HG02884 (cell line): ENCODE results near the gene NLRP11.

Experiments
- ATAC-seq: cut with Tn5 transposase; IDR thresholded peaks from one replicate; pipeline ENCODE4 v1.9.1; 2021; ENCODE audit warnings: mild to moderate bottlenecking, moderate library complexity; ENCODE audit not compliant: unreplicated experiment

Gene NLRP11

DNA sequence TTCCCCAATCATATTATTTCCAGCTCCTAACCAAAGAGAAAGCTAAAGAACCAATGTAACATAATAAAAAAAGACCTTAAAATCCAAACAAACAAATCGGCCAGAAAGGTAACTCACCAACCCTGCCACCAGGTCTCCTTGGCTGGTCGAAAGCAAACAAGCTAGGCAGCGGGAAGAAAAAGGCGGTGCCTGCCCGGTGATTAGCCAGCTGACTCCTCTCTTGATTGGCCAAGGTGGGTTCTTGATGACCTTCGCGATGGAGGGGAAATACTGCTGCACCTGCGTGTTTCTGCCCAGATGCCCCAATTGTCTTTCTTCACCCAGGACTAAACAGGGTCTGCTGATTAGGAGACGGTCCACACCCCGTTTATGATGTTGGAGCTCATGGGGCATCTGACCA is at the start of gene NLRP11:
TSS of gene NLRP11 (minus strand) at position 154 of the 400 bp plus-strand sequence. CDS start 13,825 bp downstream, outside the sequence.
- no peak for ATAC-seq

DNA sequence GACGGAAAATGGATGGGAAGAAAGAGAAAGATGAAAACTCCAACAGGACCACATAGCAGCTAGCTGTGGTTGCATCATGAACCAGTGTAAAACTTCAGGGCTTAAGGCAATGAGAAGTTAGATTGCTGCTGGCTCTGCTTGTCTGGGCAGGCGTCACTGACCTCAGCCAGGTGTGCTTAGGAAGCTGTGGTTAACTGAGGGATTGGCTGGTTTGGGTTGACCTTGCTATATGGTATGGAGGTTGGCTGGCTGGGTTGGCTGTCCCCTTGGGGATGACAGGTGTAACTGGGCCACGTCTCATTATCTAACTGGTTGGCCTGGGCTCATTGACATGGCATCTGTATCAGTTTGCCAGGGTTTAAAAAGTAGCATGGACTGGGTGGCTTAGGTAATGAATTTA is 45.4 kb upstream of the NLRP11 start:
- no peak for ATAC-seq

DNA sequence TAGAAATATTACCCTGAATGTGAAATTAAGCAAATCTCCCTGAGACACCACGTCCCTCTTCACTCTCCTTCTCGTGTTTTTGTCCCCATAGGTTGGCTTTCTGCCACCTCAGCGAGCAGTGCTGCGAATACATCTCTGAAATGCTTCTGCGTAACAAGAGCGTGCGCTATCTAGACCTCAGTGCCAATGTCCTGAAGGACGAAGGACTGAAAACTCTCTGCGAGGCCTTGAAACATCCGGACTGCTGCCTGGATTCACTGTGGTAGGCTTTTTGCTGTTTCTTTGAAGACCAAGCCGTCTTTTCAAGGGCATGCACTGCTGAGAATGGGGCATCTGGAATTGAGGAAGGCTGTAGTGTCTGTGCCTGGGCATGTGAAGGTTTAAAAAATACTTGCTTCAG is 38.9 kb upstream of the NLRP11 start:
- ATAC-seq, result no peak

DNA sequence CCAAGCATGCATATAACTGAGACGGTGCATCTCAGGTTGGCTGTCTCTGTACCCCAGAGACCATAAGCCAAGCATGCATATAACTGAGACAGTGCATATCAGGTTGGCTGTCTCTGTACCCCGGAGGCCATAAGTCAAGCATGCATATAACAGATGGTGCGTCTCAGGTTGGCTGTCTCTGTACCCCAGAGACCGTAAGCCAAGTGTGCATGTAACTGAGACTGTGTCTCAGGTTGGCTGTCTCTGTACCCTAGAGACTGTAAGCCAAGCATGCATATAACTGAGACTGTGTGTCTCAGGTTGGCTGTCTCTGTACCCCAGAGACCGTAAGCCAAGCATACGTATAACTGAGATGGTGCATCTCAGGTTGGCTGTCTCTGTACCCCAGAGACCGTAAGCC is 35.3 kb upstream of the NLRP11 start:
- ATAC-seq, result no peak

DNA sequence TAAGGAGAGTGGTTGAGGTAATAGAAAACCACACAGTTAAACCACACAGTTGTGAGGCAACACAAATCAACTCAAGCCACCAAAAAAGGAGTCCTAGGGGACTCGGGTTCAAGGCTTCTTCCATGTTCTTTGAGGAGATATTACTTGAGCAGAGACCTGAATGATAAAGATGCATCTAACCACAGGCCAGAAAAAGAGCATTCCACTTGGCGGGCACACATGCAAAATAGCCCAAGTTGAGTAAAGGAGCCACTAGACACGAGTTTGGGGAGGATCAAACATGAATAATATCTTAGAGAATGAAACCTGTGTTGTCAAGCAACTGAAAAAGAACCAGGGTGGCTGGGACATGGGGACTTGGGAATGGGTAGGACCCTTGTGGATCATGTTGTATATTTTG is 34.7 kb upstream of the NLRP11 start:
- ATAC-seq, result no peak

DNA sequence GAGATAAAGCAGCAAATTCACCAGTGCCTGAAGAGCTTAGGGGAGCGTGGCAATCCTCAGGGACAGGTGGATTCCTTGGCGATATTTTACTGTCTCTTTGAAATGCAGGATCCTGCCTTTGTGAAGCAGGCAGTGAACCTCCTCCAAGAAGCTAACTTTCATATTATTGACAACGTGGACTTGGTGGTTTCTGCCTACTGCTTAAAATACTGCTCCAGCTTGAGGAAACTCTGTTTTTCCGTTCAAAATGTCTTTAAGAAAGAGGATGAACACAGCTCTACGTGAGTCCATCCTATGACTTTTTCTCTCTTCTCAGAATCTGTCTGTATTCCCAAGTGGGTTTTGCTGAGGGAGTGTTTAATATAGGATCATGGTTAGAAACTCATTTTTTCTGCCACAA is 27.2 kb upstream of the NLRP11 start:
- ATAC-seq, result no peak

DNA sequence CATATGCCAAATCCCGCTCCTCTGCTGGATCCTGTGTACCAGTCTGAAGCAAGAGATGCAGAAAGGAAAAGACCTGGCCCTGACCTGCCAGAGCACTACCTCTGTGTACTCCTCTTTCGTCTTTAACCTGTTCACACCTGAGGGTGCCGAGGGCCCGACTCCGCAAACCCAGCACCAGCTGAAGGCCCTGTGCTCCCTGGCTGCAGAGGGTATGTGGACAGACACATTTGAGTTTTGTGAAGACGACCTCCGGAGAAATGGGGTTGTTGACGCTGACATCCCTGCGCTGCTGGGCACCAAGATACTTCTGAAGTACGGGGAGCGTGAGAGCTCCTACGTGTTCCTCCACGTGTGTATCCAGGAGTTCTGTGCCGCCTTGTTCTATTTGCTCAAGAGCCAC is 26.6 kb upstream of the NLRP11 start:
- ATAC-seq, result no peak

DNA sequence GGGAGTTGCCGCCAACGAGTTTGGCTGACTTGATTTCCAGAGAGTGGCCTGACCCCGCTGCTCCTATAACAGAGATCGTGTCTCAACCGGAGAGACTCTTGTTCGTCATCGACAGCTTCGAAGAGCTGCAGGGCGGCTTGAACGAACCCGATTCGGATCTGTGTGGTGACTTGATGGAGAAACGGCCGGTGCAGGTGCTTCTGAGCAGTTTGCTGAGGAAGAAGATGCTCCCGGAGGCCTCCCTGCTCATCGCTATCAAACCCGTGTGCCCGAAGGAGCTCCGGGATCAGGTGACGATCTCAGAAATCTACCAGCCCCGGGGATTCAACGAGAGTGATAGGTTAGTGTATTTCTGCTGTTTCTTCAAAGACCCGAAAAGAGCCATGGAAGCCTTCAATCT is 26.2 kb upstream of the NLRP11 start:
- no peak for ATAC-seq

DNA sequence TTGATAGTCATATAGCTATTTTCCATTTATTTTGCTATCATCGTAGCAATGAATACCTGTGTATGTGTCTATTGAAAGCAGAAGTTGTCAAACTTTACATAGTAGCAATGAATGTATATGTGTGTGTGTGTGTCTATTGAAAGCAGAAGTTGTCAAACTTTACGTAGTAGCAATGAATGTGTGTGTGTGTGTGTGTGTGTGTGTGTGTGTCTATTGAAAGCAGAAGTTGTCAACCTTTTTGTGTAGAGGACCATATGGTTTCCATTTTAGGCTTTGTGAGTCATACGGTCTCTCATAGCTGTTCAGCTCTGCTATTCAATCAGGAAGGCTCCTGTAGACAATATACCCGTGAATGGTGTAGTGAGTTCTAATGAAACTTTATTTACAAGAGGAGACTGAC is 25.4 kb upstream of the NLRP11 start:
- ATAC-seq, result no peak

DNA sequence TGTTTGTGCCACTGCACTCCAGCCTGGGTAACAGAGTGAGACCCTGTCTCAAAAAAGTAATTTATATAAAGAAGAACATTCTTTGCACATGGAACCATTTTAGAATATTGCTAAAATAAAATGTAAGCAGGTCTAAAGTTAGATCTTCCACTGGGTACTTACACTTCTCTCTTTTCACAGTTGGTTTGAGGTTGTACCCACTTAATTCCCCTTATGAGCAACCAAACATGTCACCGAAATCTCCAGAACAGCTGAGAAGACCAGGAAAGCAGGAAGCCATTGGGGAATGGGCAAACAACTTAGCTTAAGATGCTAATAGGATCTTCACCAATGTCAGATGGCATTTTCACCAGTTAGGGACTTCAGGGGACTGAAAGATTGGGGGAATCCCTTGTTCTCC is 23.4 kb upstream of the NLRP11 start:
- no peak for ATAC-seq

DNA sequence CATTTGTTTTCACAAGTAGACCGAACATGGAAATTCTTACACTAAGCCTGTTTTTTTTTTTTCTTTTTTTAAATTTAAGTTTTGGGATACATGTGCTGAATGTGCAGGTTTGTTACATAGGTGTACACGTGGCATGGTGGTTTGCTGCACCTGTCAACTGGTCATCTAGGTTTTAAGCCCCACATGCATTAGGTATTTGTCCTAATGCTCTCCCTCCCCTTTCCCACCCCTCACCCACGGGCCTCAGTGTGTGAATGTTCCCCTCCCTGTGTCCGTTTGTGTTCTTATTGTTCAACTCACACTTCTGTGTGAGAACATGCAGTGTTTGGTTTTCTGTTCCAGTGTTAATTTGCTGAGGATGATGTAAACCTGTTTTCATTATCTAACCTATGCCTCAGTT is 7.1 kb upstream of the NLRP11 start:
- no peak for ATAC-seq

DNA sequence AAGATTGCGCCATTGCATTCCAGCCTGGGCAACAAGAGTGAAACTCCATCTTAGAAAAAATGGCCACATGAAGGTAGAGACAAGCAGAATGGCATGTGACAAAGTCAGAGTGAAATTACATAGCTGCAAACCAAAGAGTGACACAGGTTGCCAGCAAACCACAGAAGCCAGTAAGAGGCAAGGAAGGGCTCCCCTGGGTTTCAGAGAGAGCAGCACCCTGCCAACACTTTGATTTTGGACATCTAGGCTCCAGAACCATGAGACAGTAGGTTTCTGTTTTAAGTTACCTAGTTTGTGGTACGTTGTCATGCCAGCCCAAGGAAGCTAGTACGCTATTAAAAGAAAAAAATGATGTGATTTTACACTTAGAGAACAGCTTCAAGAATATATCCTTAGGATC is 6.5 kb upstream of the NLRP11 start:
- ATAC-seq, result no peak

DNA sequence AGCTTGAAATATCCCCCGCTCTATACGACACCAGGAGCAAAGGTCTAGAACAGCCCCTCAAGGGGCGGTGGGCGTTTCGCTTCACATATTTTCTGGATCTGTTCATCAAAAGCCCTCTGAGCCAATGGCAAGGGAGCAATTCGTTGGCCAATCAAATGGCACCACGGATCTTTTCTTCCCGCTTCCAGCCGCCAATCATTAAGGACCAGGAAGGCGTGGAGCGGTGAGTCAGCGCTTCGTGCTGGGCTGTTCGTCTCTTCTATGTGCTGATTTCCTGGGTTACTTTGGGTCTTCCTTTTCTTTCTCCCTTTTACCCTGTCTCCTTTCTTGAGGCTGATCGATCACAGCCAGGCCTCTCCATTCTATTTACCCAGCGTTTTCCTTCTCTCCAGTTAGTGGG is 4.5 kb upstream of the NLRP11 start, which contains the start of gene NLRP4:
TSS of gene NLRP4 (plus strand) at position 201 of the 400 bp plus-strand sequence. CDS start 15,541 bp downstream, outside the sequence.
- ATAC-seq, result no peak

DNA sequence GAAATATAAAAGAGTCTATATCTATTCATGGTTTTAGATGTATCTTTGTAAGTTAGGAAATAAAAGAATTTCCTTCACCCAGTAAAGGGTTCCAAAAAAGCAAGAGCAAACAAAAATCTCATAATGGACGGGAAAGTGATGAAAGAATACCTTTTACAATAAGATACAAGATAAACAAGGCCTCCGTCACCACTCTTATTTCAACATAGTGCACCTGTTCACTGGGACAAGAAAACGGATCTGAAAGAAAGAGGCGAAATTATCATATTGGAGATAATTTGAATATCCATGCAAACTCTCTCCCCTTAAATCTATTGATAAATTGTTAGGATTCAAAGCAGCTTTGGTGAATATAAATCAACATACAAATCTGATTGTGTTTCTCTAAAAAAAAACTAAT is 877 bp upstream of the NLRP11 start:
- no peak for ATAC-seq

DNA sequence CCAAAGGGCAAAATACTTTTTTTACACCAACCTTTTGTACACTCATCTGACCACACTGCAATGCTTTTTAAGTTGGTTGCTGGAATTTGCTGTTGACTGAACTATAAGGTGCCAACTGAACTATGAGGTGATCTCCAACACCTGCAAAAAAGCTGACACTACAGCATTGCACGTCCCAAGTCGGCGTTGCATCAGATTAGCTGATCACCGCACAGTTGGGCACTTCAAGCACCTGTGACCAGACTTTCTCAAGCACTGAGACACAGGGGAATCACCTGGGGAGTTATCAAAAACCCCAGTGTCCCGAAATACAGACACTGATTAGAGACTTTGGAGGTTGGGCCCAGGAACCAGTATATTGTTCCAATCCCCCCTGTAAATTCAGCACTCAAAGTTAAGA is 1.1 kb downstream of the NLRP11 start:
- ATAC-seq, result no peak

DNA sequence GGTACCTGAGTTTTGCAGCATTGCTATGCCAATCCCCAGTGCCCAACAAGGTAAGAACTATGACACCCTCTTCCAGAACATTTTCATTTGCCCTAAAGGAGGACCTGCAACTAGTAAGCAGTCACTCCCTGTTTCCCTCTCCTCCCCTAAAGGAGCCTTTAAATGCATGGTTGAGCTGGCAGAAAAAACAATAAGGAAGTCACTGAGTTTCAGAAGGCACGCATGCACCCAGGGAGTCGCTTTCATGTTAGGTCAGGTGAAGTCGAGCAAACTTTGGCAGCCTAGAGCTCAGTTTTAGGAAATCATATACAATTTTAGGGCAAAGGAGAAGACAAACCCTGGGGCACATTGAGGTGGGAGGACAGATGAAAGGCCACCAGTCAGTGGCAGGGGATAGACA is 11.8 kb downstream of the NLRP11 start:
- no peak for ATAC-seq

DNA sequence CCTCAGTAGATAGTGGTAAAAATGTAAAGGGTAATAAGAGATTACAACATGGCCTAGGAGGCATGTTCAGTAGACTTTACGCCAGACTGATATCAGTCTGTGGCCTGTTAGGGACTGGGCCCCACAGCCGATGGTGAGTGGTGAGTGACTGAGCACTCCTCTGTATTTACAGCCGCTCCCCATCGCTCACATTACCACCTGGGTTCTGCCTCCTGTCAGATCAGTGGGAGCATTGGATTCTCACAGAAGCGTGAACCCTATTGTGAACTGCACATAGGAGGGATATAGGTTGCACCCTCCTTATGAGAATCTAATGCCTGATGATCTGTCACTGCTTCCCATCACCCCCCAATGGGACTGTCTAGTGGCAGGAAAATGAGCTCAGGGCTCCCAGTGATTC is 17.9 kb downstream of the NLRP11 start:
- no peak for ATAC-seq

DNA sequence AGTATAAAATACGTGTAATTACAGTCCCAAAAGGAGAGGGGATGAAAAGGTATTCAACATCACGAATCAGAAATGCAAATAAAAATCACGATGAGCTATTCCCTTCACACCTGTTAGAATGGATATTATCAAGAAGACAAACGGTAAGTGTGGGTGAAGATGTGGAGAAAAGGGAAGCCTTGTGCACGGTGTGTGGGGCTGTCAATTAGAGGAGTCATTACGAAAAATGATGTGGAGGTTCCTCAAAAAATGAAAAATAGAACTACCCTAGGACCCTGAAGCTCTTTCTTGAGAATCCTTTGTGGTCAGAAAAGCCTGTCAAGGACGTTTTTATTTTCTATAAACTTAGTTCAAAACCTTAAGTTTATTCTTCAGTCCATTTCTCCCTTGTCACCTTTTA is 19.4 kb downstream of the NLRP11 start:
- no peak for ATAC-seq

DNA sequence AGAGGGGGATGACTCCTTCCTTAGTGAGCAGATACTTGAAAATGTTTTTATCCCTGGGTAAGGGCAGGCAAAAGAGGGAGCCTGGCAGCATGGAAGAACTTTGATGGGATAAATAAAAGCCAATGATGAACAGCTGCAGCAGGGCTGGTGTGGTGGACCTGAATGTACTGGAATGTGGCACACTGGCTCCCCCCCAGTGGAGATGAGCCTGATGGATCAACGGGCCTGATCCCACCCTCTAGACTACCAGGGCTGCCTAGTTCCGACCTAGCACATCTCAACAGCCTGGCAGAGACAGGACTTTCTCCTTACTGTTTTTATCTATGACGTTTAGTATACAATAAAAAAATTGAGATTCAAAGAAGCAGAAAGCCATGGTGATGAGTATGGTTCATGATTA is 20.5 kb downstream of the NLRP11 start:
- no peak for ATAC-seq

DNA sequence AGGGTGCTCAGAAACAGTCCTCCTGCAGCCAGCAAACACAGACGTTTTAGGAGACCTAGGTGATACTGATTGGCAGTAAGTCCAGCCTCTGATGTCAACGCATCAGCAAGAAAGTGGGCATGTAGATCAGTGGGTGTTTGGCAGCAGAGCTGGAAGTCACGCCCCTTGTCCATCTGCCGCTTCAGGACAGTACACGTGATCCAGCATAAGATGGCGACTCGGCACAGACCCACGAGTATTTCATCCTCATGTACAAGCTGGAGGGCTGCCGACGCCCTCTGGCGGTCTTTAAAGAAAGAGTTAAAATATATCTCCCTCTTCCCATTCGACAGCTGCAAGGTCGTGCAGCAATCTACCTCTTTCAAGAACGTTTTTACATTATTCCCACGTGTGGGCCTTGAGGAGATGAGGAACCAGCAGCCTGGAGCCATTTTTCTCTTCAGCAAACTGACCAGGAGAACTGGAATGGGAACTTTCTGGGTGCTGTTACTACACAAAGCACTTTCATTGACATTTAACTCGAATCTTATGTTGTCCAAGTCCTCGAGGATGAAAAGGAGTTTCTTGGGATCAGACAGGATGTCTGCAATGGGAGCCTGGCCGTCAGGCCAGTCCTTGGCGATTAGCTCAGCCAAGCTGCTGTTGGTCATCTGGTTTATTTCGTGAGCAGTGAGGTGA is 22.3 kb downstream of the NLRP11 start:
- ATAC-seq, result no peak

DNA sequence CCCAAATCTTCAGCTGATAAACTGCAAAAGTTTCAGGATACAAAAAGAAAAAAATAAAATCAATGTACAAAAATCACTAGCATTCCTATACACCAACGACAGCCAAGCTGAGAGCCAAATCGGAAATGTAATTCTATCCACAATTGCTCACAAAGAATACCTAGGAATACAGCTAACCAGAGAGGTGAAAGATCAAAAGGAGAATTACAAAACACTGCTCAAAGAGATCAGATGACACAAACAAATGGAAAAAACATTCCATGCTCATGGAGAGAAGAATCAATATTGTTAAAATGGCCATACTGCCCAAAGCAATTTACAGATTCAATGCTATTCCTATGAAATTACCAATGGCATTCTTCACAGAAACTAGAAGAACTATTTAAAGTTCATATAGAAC is 29.5 kb downstream of the NLRP11 start:
- no peak for ATAC-seq

DNA sequence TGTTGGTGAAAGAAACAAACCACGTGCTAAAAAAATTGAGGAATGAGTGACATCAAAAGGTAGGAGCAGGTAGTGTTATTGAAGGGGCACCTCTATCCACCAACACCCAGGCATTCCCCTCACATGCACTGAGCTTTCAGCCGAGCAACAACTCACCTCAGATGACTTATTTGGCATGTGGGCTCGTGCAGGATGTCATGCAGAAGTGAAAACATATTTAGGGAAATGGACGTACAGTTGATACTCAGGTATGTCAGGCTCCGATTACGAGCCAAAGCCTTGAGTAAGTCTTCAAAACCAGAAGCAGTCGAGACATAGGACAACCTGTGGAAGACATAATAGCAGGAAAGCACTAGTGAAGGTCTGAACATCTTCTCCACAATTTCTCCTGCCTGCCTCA is 30.4 kb downstream of the NLRP11 start:
- no peak for ATAC-seq

DNA sequence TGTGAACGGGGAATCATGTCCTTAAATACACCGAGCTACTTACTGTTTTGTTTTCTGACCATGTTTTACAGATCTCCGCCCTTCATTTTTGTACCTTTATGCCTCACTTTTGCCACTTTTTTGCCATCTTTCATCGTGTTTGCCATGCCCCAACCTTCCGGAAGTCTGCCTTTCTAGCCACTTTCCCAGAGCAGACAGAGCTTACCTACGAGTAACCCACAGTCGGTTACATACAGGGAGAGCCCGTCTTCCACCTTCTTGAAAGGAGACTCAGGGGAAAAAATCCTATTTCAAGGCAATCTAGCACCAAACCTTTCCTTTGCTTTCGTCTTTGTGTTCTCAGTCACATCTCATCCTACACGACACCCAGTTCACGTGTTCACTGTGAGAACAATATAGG is 36.8 kb downstream of the NLRP11 start:
- no peak for ATAC-seq
